ENCODE data around the gene UGT1A9. TPM values are rescaled to one million over a fixed set of nuclear protein-coding genes. Genes with fewer than 3 reads are reported as not detected.

UGT1A9 gene
- total RNA-seq, 1 donor: not detected

DNA sequence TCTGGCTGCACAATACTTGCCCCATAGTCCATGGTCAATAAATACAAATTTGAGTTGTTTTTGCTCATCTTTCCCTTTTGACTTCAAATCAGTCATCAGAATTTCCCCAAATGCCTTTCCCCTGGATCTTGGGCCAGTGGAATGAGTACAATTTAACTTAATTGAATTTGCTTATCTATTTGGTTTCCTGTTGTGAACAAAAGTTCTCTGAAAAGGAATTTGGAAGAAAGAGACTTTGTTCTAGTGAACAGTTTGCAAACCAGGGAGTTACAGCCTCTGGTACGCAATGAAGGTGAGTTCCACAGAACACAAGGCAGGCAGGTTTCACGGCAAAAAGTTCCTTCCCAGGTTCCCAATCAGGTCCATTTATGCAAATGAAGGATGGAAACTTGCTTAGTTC lies 87.2 kb downstream of the UGT1A9 start:
- TF ChIP-seq, protein P1, sequence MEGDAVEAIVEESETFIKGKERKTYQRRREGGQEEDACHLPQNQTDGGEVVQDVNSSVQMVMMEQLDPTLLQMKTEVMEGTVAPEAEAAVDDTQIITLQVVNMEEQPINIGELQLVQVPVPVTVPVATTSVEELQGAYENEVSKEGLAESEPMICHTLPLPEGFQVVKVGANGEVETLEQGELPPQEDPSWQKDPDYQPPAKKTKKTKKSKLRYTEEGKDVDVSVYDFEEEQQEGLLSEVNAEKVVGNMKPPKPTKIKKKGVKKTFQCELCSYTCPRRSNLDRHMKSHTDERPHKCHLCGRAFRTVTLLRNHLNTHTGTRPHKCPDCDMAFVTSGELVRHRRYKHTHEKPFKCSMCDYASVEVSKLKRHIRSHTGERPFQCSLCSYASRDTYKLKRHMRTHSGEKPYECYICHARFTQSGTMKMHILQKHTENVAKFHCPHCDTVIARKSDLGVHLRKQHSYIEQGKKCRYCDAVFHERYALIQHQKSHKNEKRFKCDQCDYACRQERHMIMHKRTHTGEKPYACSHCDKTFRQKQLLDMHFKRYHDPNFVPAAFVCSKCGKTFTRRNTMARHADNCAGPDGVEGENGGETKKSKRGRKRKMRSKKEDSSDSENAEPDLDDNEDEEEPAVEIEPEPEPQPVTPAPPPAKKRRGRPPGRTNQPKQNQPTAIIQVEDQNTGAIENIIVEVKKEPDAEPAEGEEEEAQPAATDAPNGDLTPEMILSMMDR (IDR thresholded peaks at IDR 0.05; ENCODE audit: insufficient read depth, low read depth, low read length): no peak
- no peak overlapping the region for H3K4me3 ChIP-seq (ENCODE audit: low read depth, low read length)
- DNase-seq (ENCODE audit: low read depth): no peak

DNA sequence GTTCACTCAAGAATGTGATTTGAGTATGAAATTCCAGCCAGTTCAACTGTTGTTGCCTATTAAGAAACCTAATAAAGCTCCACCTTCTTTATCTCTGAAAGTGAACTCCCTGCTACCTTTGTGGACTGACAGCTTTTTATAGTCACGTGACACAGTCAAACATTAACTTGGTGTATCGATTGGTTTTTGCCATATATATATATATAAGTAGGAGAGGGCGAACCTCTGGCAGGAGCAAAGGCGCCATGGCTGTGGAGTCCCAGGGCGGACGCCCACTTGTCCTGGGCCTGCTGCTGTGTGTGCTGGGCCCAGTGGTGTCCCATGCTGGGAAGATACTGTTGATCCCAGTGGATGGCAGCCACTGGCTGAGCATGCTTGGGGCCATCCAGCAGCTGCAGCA lies 88.3 kb downstream of the UGT1A9 start, which contains the start of gene UGT1A1:
TSS of gene UGT1A1 (plus strand) at position 228 of the 400 bp plus-strand sequence. CDS start at position 246, 18 bp downstream.
- TF ChIP-seq, protein P1 (IDR thresholded peaks at IDR 0.05; ENCODE audit: insufficient read depth, low read depth, low read length): no peak
- DNase-seq (ENCODE audit: low read depth): no peak
- H3K4me3 ChIP-seq (ENCODE audit: low read depth, low read length): no peak within 1 kb of the TSS

DNA sequence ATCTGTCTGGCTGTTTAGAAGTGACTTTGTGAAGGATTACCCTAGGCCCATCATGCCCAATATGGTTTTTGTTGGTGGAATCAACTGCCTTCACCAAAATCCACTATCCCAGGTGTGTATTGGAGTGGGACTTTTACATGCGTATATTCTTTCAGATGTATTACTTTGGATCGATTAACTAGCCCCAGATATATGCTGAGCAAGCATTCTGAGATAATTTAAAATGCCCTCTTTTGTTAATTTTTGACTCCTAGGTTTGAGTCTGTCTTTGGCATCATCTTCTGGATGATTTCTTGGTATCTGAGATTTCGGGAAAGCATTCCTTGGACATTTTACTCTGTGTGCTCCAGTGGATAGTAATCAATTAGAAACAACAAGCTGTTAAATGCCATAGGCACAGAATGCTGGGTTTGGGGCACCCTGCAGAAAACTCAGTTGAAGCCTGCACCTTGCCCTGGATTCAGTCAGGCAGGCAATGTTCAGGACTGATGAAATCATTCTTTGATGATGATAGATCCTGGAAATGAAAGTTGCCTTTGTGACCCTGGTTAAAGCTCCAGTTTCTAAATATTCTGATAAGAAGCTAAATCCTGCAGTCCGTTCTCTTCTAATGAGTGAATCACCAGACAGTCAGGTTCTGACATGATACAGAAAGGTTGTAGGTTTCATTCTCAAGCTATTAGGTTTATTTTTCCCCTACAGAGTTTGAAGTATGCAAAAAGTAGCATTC lies 89.5 kb downstream of the UGT1A9 start:
- no peak overlapping the region for H3K4me3 ChIP-seq (ENCODE audit: low read depth, low read length)
- DNase-seq (ENCODE audit: low read depth): peak; percentile 58
- TF ChIP-seq, protein P1 (IDR thresholded peaks at IDR 0.05; ENCODE audit: insufficient read depth, low read depth, low read length): no peak

DNA sequence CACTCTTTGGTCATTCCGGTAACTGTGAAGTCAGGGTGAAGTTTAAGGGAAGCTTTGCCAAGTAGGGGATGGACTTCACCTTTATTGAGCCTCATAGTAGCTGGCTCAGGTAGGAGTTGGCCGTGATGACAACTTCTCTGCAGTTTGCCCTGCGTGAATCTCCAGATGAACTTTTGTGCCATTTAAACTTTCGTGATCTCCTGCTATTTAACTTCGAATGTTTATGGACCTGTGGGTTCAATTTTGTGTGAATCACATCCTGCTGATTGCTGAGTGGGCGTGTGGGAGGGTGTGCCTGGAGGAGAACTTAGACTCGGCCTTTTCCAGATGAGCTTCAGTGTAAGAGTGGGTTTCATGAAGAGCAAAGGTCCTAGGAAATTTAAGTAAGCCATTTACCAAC lies 92.6 kb downstream of the UGT1A9 start:
- TF ChIP-seq, protein P1 (IDR thresholded peaks at IDR 0.05; ENCODE audit: insufficient read depth, low read depth, low read length): no peak
- no peak overlapping the region for H3K4me3 ChIP-seq (ENCODE audit: low read depth, low read length)
- peak; percentile 66 for DNase-seq (ENCODE audit: low read depth)

DNA sequence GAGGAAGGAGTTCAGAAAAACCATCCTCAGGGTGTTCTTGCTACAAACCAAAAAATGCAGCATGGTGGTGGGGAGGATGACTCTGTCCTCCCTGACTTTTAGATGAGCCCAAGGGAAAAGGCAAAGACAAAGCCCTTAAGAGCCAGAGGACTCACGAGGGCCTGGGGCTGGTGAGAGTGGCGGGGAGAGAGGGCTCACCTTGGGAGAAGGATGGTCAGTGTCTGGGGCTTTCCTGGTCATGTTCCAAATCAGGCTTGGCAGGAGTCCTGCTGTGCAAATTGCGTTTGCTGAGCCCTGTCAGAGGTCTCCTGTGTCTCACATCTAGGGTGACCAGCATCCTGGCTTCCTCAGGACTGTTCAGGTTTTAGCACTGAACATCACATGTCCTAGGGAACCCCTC lies 93.1 kb downstream of the UGT1A9 start:
- TF ChIP-seq, protein P1 (IDR thresholded peaks at IDR 0.05; ENCODE audit: insufficient read depth, low read depth, low read length): no peak
- H3K4me3 ChIP-seq (ENCODE audit: low read depth, low read length): no peak overlapping the region
- no peak for DNase-seq (ENCODE audit: low read depth)

DNA sequence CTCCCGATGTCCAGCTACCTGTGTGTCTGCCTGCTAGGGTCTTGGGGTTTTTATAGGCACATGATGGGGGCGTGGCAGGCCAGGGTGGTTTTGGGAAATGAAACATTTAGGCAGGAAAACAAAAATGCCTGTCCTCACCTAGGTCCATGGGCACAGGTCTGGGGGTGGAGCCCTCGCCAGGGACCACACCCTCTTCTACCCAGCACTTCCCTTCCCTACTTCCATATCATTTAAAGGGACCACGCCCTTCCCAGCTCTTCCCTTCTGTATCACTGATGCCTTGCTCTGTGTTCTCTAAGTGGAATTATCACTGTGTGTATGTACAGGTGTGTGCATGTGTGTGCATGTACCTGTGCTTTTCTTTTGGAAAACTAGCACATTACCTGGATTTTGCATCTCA lies 94.7 kb downstream of the UGT1A9 start:
- no peak overlapping the region for H3K4me3 ChIP-seq (ENCODE audit: low read depth, low read length)
- DNase-seq (ENCODE audit: low read depth): no peak
- TF ChIP-seq, protein P1 (IDR thresholded peaks at IDR 0.05; ENCODE audit: insufficient read depth, low read depth, low read length): no peak

DNA sequence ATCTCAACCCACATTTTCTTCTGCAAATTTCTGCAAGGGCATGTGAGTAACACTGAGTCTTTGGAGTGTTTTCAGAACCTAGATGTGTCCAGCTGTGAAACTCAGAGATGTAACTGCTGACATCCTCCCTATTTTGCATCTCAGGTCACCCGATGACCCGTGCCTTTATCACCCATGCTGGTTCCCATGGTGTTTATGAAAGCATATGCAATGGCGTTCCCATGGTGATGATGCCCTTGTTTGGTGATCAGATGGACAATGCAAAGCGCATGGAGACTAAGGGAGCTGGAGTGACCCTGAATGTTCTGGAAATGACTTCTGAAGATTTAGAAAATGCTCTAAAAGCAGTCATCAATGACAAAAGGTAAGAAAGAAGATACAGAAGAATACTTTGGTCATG lies 96.4 kb downstream of the UGT1A9 start:
- no peak for DNase-seq (ENCODE audit: low read depth)
- no peak overlapping the region for H3K4me3 ChIP-seq (ENCODE audit: low read depth, low read length)
- TF ChIP-seq, protein P1 (IDR thresholded peaks at IDR 0.05; ENCODE audit: insufficient read depth, low read depth, low read length): no peak
